ENCODE measurements around the gene SMAD7. TPM values are rescaled to one million over a fixed set of nuclear protein-coding genes. Genes with fewer than 3 reads are reported as not detected.
A peak's percentile ranks its signal among the peaks of the same experiment; 100 is the strongest.

The SMAD7 gene
- total and polyA plus RNA-seq, 2 experiments from 2014 or later, result 6.8 to 51.7 TPM

- peak overlapping the region; percentile 87 for H3K27ac ChIP-seq
- peak; percentile 57 for DNase-seq
- in situ Hi-C loops (cut with MboI), result loop anchor here (25.0 kb wide), 1 partner anchor 198 kb away; no protein-coding TSS in a partner anchor
- H4K20me1 ChIP-seq (ENCODE audit: insufficient read depth), result no peaks in the 10 kb centered on the region
- WGBS, 2 experiments (ENCODE audit: low coverage in 1 of 2, low lambda C conversion rate in 2 of 2, missing lambda C conversion rate in 2 of 2), result 45 to 47% methylated on average over 13 to 14 of the region's 14 CpGs
- peaks cover 71% of the 10 kb centered on the region for H3F3A ChIP-seq (ENCODE audit: insufficient read depth)
- peak overlapping the region; percentile 34; the same call in 1 of the 2 replicates for H3K4me3 ChIP-seq
- peak overlapping the region; percentile 77 for H3K9ac ChIP-seq
- no peaks in the 10 kb centered on the region for H3K27me3 ChIP-seq (replicated peaks; ENCODE audit: insufficient read depth)
- peaks cover 4% of the 10 kb centered on the region; the same call in 1 of the 2 replicates for H3K36me3 ChIP-seq (ENCODE audit: low read depth)
- no peaks in the 10 kb centered on the region for H3K9me3 ChIP-seq (ENCODE audit: low read depth)
- TF ChIP-seq EZH2 (IDR thresholded peaks at IDR 0.05; ENCODE audit: insufficient read depth, poor library complexity, severe bottlenecking) (no peak), EZH2phosphoT487 (IDR thresholded peaks at IDR 0.05; ENCODE audit: insufficient read depth, low read depth) (no peak)
- H3K79me2 ChIP-seq (ENCODE audit: insufficient read depth), result peaks cover 100% of the 10 kb centered on the region
- H3K4me1 ChIP-seq (ENCODE audit: insufficient read depth), result peaks cover 88% of the 10 kb centered on the region
- H3K4me2 ChIP-seq (ENCODE audit: unreplicated experiment), result peak overlapping the region; percentile 59
- H3K9me2 ChIP-seq (ENCODE audit: insufficient read depth), result no peaks in the 10 kb centered on the region
- H2AFZ ChIP-seq, result no peak overlapping the region
These were observed 15.9 kb downstream of the SMAD7 start for GRCh38 chr18:48934723-48935432.

GRCh38 chr18:48934415-48934722 is 16.4 kb downstream of the SMAD7 start:
- no peak for TF ChIP-seq EZH2phosphoT487 (IDR thresholded peaks at IDR 0.05; ENCODE audit: insufficient read depth, low read depth)
- TF ChIP-seq EZH2 (IDR thresholded peaks at IDR 0.05; ENCODE audit: insufficient read depth, poor library complexity, severe bottlenecking), result no peak
- no peaks in the 10 kb centered on the region for H4K20me1 ChIP-seq (ENCODE audit: insufficient read depth)
- peaks cover 71% of the 10 kb centered on the region for H3F3A ChIP-seq (ENCODE audit: insufficient read depth)
- peak overlapping the region; percentile 77 for H3K9ac ChIP-seq
- in situ Hi-C loops (cut with MboI), result loop anchor here (25.0 kb wide), 1 partner anchor 197 kb away; no protein-coding TSS in a partner anchor
- H3K79me2 ChIP-seq (ENCODE audit: insufficient read depth), result peaks cover 100% of the 10 kb centered on the region
- peaks cover 88% of the 10 kb centered on the region for H3K4me1 ChIP-seq (ENCODE audit: insufficient read depth)
- peaks cover 4% of the 10 kb centered on the region; the same call in 1 of the 2 replicates for H3K36me3 ChIP-seq (ENCODE audit: low read depth)
- 3 to 6% methylated on average over 3 of the region's 3 CpGs for whole genome bisulfite sequencing, 2 experiments (ENCODE audit: low coverage in 1 of 2, low lambda C conversion rate in 2 of 2, missing lambda C conversion rate in 2 of 2)
- peak overlapping the region; percentile 34 for H3K4me3 ChIP-seq
- H2AFZ ChIP-seq, result no peak overlapping the region
- H3K4me2 ChIP-seq (ENCODE audit: unreplicated experiment), result peak overlapping the region; percentile 59
- no peaks in the 10 kb centered on the region for H3K27me3 ChIP-seq (replicated peaks; ENCODE audit: insufficient read depth)
- no peaks in the 10 kb centered on the region for H3K9me3 ChIP-seq (ENCODE audit: low read depth)
- H3K27ac ChIP-seq, result peak overlapping the region; percentile 87
- no peaks in the 10 kb centered on the region for H3K9me2 ChIP-seq (ENCODE audit: insufficient read depth)
- peak; percentile 47 for DNase-seq

GRCh38 chr18:48933578-48934414 is 17.0 kb downstream of the SMAD7 start:
- Histone ChIP-seq H3K9me3 (ENCODE audit: low read depth) (no peaks in the 10 kb centered on the region), H4K20me1 (ENCODE audit: insufficient read depth) (no peaks in the 10 kb centered on the region), H3K9ac (peak overlapping the region; percentile 77), H3K36me3 (ENCODE audit: low read depth) (peaks cover 4% of the 10 kb centered on the region; the same call in 1 of the 2 replicates), H3K9me2 (ENCODE audit: insufficient read depth) (no peaks in the 10 kb centered on the region), H3K4me3 (peak overlapping the region; percentile 34), H2AFZ (no peak overlapping the region), H3K4me2 (ENCODE audit: unreplicated experiment) (peak overlapping the region; percentile 59), H3F3A (ENCODE audit: insufficient read depth) (peaks cover 77% of the 10 kb centered on the region), H3K79me2 (ENCODE audit: insufficient read depth) (peaks cover 100% of the 10 kb centered on the region), H3K4me1 (ENCODE audit: insufficient read depth) (peaks cover 92% of the 10 kb centered on the region), H3K27me3 (replicated peaks; ENCODE audit: insufficient read depth) (no peaks in the 10 kb centered on the region), H3K27ac (peak overlapping the region; percentile 87)
- 45 to 48% methylated on average over 23 of the region's 23 CpGs for WGBS, 2 experiments (ENCODE audit: low coverage in 1 of 2, low lambda C conversion rate in 2 of 2, missing lambda C conversion rate in 2 of 2)
- DNase-seq, result peak; percentile 41
- in situ Hi-C loops (cut with MboI), result loop anchor here (25.0 kb wide), 1 partner anchor 196 kb away; no protein-coding TSS in a partner anchor
- TF ChIP-seq EZH2 (IDR thresholded peaks at IDR 0.05; ENCODE audit: insufficient read depth, poor library complexity, severe bottlenecking) (no peak), EZH2phosphoT487 (IDR thresholded peaks at IDR 0.05; ENCODE audit: insufficient read depth, low read depth) (no peak)

DNA sequence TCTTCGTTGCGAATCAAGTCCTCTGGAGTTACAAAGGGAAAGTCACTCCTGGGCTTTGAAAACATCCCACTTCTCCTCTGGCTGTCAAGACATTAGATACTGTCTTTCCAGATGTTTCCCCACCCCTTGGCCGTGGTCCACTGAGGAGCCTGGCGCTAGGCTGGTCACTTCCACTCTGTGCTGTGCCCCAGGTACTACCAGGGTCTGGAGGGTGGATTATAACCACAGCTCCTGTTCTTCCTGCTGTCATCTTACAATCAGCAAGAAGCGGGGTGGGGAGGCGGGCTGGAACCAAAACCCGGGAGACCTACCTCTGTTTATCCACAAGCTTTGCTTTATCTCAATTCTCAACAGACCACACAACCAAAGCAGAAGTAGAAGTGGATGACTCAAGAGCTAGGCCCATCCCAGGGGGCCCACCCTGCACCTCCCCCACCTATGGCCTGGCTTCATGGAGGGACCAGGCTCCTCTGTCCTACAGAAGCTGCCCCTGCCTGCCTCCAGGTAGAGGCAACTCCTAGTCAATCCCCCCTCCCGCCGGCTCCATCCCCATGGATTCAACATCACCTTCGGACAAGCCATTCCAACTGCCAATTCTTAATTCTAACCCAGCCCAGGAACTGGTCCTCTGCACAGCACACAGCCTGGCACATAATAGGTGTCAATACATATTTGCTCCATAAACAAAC is 17.8 kb downstream of the SMAD7 start:
- Histone ChIP-seq H3K36me3 (ENCODE audit: low read depth) (peaks cover 4% of the 10 kb centered on the region; the same call in 1 of the 2 replicates), H3K4me2 (ENCODE audit: unreplicated experiment) (peak overlapping the region; percentile 59), H3K9me3 (ENCODE audit: low read depth) (no peaks in the 10 kb centered on the region), H3K79me2 (ENCODE audit: insufficient read depth) (peaks cover 100% of the 10 kb centered on the region), H3K27me3 (replicated peaks; ENCODE audit: insufficient read depth) (no peaks in the 10 kb centered on the region), H2AFZ (no peak overlapping the region), H3K4me3 (peak overlapping the region; percentile 50), H3K9me2 (ENCODE audit: insufficient read depth) (no peaks in the 10 kb centered on the region), H4K20me1 (ENCODE audit: insufficient read depth) (no peaks in the 10 kb centered on the region), H3K27ac (peak overlapping the region; percentile 87), H3K4me1 (ENCODE audit: insufficient read depth) (peaks cover 92% of the 10 kb centered on the region), H3K9ac (peak overlapping the region; percentile 77), H3F3A (ENCODE audit: insufficient read depth) (peaks cover 78% of the 10 kb centered on the region)
- in situ Hi-C loops (cut with MboI), result loop anchor here (25.0 kb wide), 1 partner anchor 196 kb away; no protein-coding TSS in a partner anchor
- peak; percentile 64 for DNase-seq
- WGBS, 2 experiments (ENCODE audit: low coverage in 1 of 2, low lambda C conversion rate in 2 of 2, missing lambda C conversion rate in 2 of 2), result 43 to 47% methylated on average over 9 to 10 of the region's 10 CpGs
- no peak for TF ChIP-seq EZH2phosphoT487 (IDR thresholded peaks at IDR 0.05; ENCODE audit: insufficient read depth, low read depth)
- TF ChIP-seq EZH2 (IDR thresholded peaks at IDR 0.05; ENCODE audit: insufficient read depth, poor library complexity, severe bottlenecking), result no peak

Data from GM23248 (cell line).